HG03520 (cell line): ENCODE data around the gene FJX1.
A peak's percentile ranks its signal among the peaks of the same experiment; 100 is the strongest.
"Not testable (repeated sequence)": the region's sequence is repeated elsewhere in the genome, so short reads cannot be mapped to it uniquely, and the experiment has no call there.

Source experiments
- ATAC-seq: cut with Tn5 transposase; IDR thresholded peaks from one replicate; pipeline ENCODE4 v1.9.1; 2021; ENCODE audit warnings: mild to moderate bottlenecking, moderate library complexity; ENCODE audit not compliant: unreplicated experiment

The FJX1 gene

GRCh38 chr11:35629914-35630313, 11.7 kb downstream of the FJX1 start:
- no peak for ATAC-seq

- ATAC-seq: no peak
These were observed 13.6 kb downstream of the FJX1 start for GRCh38 chr11:35631891-35632290.

GRCh38 chr11:35632301-35632700, 14.0 kb downstream of the FJX1 start:
- no peak for ATAC-seq

- ATAC-seq: no peak
These were observed 15.7 kb downstream of the FJX1 start for GRCh38 chr11:35633827-35634423.

- no peak for ATAC-seq
These were observed 17.7 kb downstream of the FJX1 start for GRCh38 chr11:35635933-35636332.

- ATAC-seq: no peak
These were observed 21.4 kb downstream of the FJX1 start for GRCh38 chr11:35639591-35640179.

GRCh38 chr11:35641171-35641897, 23.1 kb downstream of the FJX1 start:
- ATAC-seq: no peak

- no peak for ATAC-seq
These were observed 23.7 kb downstream of the FJX1 start for GRCh38 chr11:35641964-35642363.

GRCh38 chr11:35647421-35648093, 29.3 kb downstream of the FJX1 start:
- no peak for ATAC-seq

- ATAC-seq: no peak
These were observed 31.7 kb downstream of the FJX1 start for GRCh38 chr11:35650006-35650405.

GRCh38 chr11:35650467-35650866, 32.2 kb downstream of the FJX1 start:
- ATAC-seq: no peak

- ATAC-seq: no peak
These were observed 33.0 kb downstream of the FJX1 start for GRCh38 chr11:35651263-35651662.

- ATAC-seq: not testable (repeated sequence)
These were observed 34.5 kb downstream of the FJX1 start for GRCh38 chr11:35652786-35653185.

GRCh38 chr11:35654711-35655110, 36.5 kb downstream of the FJX1 start:
- ATAC-seq: no peak

GRCh38 chr11:35655254-35655653, 37.0 kb downstream of the FJX1 start:
- ATAC-seq: no peak

- no peak for ATAC-seq
These were observed 37.6 kb downstream of the FJX1 start for GRCh38 chr11:35655856-35656255.

GRCh38 chr11:35658020-35658948, 40.0 kb downstream of the FJX1 start:
- ATAC-seq: no peak

- ATAC-seq: no peak
These were observed 43.3 kb downstream of the FJX1 start for GRCh38 chr11:35661534-35661933.

GRCh38 chr11:35662061-35662648, 43.9 kb downstream of the FJX1 start:
- ATAC-seq: peak; percentile 28

GRCh38 chr11:35662649-35663407, 44.6 kb downstream of the FJX1 start, which contains the start of gene TRIM44:
TRIM44 (plus strand) TSS chr11:35662775; CDS start chr11:35663112, 337 bp downstream.
- peak; percentile 88 for ATAC-seq
